OCI-LY1 (cell line): ENCODE results near the gene CATSPER3.

Experiments used
- EZH2 ChIP-seq: fragments of 200-600 bp; sonication (generic), shearing (Covaris generic); IDR thresholded peaks from 2 replicates; pipeline ENCODE4 v1.8.0; 2017; ENCODE audit warnings: borderline replicate concordance, mixed run types, mild to moderate bottlenecking, antibody characterized with exemption, low read length, moderate library complexity, mixed read lengths
- TF ChIP-seq, protein P1 (sequence below): fragments of 200-600 bp; sonication (generic), shearing (Covaris generic); IDR thresholded peaks from 2 replicates; pipeline ENCODE4 v1.5.1; 2017; ENCODE audit warnings: mild to moderate bottlenecking, antibody characterized with exemption, low read length, moderate library complexity, mixed read lengths

GRCh38 chr5:135034963-135035677, 67.4 kb downstream of the CATSPER3 start:
- TF ChIP-seq, protein P1, sequence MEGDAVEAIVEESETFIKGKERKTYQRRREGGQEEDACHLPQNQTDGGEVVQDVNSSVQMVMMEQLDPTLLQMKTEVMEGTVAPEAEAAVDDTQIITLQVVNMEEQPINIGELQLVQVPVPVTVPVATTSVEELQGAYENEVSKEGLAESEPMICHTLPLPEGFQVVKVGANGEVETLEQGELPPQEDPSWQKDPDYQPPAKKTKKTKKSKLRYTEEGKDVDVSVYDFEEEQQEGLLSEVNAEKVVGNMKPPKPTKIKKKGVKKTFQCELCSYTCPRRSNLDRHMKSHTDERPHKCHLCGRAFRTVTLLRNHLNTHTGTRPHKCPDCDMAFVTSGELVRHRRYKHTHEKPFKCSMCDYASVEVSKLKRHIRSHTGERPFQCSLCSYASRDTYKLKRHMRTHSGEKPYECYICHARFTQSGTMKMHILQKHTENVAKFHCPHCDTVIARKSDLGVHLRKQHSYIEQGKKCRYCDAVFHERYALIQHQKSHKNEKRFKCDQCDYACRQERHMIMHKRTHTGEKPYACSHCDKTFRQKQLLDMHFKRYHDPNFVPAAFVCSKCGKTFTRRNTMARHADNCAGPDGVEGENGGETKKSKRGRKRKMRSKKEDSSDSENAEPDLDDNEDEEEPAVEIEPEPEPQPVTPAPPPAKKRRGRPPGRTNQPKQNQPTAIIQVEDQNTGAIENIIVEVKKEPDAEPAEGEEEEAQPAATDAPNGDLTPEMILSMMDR = no peak
- no peak for TF ChIP-seq EZH2
